Aorta (tissue), 5 donors: ENCODE measurements around the gene CCDC33. TPM values are rescaled to one million over a fixed set of nuclear protein-coding genes. Genes with fewer than 3 reads are reported as not detected.

Source experiments
- ATAC-seq: fragments of 200-7000 bp; cut with Tn5 transposase; one replicate; pipeline ENCODE4 v1.9.1; 2022; ENCODE audit warnings: moderate library complexity; ENCODE audit not compliant: low FRiP score
- DNase-seq, 2 donors: peaks; one replicate each; pipeline ENCODE4 v3.0.0-alpha.2; 2020
- H3K27ac ChIP-seq, 2 donors: one replicate each; pipeline ENCODE4 v1.5.1; 2013; ENCODE audit warnings: low read length in 2 of 2, mild to moderate bottlenecking in 2 of 2, moderate library complexity in 2 of 2, control low read depth in 1 of 2, inconsistent platforms in 1 of 2, low read depth in 1 of 2
- H3K27me3 ChIP-seq, 2 donors: one replicate each; pipeline ENCODE4 v1.6.1; 2013; ENCODE audit warnings: control low read depth in 1 of 2, low read length in 1 of 2, mild to moderate bottlenecking in 1 of 2, moderate library complexity in 1 of 2; ENCODE audit not compliant: insufficient read depth in 2 of 2, control insufficient read depth in 1 of 2
- H3K36me3 ChIP-seq, 2 donors: one replicate each; pipeline ENCODE4 v1.6.1; 2013; ENCODE audit warnings: control low read depth in 1 of 2, low read length in 1 of 2, mild to moderate bottlenecking in 1 of 2; ENCODE audit not compliant: insufficient read depth in 2 of 2, control insufficient read depth in 1 of 2
- H3K4me1 ChIP-seq, 2 donors: one replicate each; pipeline ENCODE4 v1.6.1; 2013; ENCODE audit warnings: low read length in 2 of 2, control low read depth in 1 of 2, mild to moderate bottlenecking in 1 of 2, moderate library complexity in 1 of 2; ENCODE audit not compliant: insufficient read depth in 2 of 2, control insufficient read depth in 1 of 2
- H3K4me3 ChIP-seq, 2 donors: one replicate each; pipeline ENCODE4 v1.5.1; 2013; ENCODE audit warnings: low read length in 2 of 2, control low read depth in 1 of 2, mild to moderate bottlenecking in 1 of 2
- H3K9me3 ChIP-seq: one replicate; pipeline ENCODE4 v1.6.1; 2013; ENCODE audit warnings: mild to moderate bottlenecking, low read length; ENCODE audit not compliant: control insufficient read depth
- WGBS, 2 donors: extraction: QIAGEN DNeasy Blood & Tissue Kit; methylation state at CpG; one replicate each; pipeline ENCODE4 v1.1.7; 2013; 5-methylcytosine and 5-hydroxymethylcytosine counted together
- intact Hi-C, 2 donors: fragments of 100-400 bp; cut with DNase I; formaldehyde crosslinking; loops; one replicate each; pipeline versions ENCODE4 v1.14.2 to v1.15.0; 2022
- polyA plus RNA-seq, 2 donors: library from polyadenylated mRNA; stranded (reverse); fragments of 200-250 nt; gene quantifications; one replicate each; pipeline ENCODE4 v1.2.3, GENCODE V29; 2013
- total RNA-seq, 2 donors: library from RNA; stranded (reverse); fragmentation: NEBNext Ultra II Directional; extraction: Animal tissue kit (Norgen Biotek cat#: 25700); gene quantifications; one replicate each; pipeline ENCODE4 v1.2.1, GENCODE V29; 2021
- donor health status: healthy with polysubstance abuse.
- donor health status: Bipolar disorder and iron deficiency.
- donor health status: DM: no; HTN: no; CAD: no.
- donor health status: DM: no; HTN: no; CAD: no.
- donor health status: DM: yes; HTN: yes; CAD: no.

The CCDC33 gene
- total and polyA plus RNA-seq, 4 donors = not detected

GRCh38 chr15:74222240-74223119 is 13.6 kb upstream of the CCDC33 start:
- ATAC-seq (no peak), DNase-seq (no peak)
- no peaks in the 10 kb centered on the region for H3K27me3 ChIP-seq
- no peak overlapping the region for H3K4me3 ChIP-seq
- no peaks in the 10 kb centered on the region for H3K9me3 ChIP-seq
- 61 to 69% methylated on average over 25 of the region's 25 CpGs for WGBS, 2 donors
- H3K36me3 ChIP-seq = no peaks in the 10 kb centered on the region
- no peak overlapping the region for H3K27ac ChIP-seq
- intact Hi-C loops = no loop called here
- H3K4me1 ChIP-seq = no peaks in the 10 kb centered on the region

GRCh38 chr15:74225928-74226327 is 10.2 kb upstream of the CCDC33 start:
- no peak overlapping the region for H3K27ac ChIP-seq
- H3K4me3 ChIP-seq = no peak overlapping the region
- no peaks in the 10 kb centered on the region for H3K27me3 ChIP-seq
- H3K9me3 ChIP-seq = no peaks in the 10 kb centered on the region
- no peaks in the 10 kb centered on the region for H3K36me3 ChIP-seq
- ATAC-seq = no peak
- 85 to 87% methylated on average over 5 of the region's 5 CpGs for WGBS, 2 donors
- no peaks in the 10 kb centered on the region for H3K4me1 ChIP-seq
- intact Hi-C loops = no loop called here
- no peak for DNase-seq

GRCh38 chr15:74226761-74227540 is 9.2 kb upstream of the CCDC33 start:
- Histone ChIP-seq H3K9me3 (no peaks in the 10 kb centered on the region), H3K36me3 (no peaks in the 10 kb centered on the region), H3K4me3 (no peak overlapping the region), H3K4me1 (no peaks in the 10 kb centered on the region), H3K27me3 (no peaks in the 10 kb centered on the region), H3K27ac (no peak overlapping the region)
- ATAC-seq (no peak), DNase-seq (no peak)
- 94 to 96% methylated on average over 10 of the region's 10 CpGs for WGBS, 2 donors
- intact Hi-C loops = no loop called here

DNA sequence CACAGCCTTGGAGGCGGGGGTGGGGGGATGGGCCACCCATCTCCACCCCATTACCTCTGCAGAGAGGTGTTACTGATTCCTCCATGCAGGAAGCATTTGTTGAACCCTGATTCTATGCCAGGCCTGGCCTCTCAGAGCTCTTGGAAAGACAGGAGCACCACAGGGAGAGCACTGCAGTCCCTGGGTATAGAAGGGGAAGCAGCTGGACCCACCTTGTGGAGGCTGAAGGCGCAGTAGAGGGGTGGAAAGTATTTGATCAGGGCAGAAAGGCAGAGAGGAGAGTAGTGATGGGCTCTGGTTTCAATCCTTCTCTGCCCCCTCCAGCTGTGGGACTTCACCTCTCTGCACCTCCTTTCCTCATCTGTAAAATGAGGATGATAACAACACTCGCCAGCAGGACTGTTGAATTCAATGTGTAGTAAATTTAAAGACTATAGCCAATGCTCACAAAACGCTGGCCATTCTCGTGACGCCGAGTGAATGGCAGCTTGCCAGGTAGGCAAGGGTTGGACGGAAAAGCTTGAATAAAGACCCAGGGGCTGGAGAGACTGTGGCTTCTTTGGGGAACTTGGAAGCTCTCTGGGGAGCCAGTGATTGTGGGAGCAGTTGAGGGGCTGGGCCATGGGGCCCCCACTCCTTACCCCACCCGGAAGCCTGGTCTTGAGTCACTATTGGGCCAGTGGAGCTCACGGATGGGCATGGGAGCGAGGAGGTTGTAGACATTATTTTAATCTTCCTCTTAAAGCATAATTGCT is 8.0 kb upstream of the CCDC33 start:
- Histone ChIP-seq H3K27me3 (no peaks in the 10 kb centered on the region), H3K9me3 (no peaks in the 10 kb centered on the region), H3K36me3 (no peaks in the 10 kb centered on the region), H3K4me3 (no peak overlapping the region), H3K27ac (no peak overlapping the region), H3K4me1 (no peaks in the 10 kb centered on the region)
- DNase-seq = no peak
- intact Hi-C loops = no loop called here
- peak; percentile 24 for ATAC-seq
- WGBS, 2 donors = 32 to 38% methylated on average over 11 of the region's 11 CpGs

- H3K4me3 ChIP-seq = no peak overlapping the region
- no peak overlapping the region for H3K27ac ChIP-seq
- H3K9me3 ChIP-seq = no peaks in the 10 kb centered on the region
- ATAC-seq (no peak), DNase-seq (no peak)
- no peaks in the 10 kb centered on the region for H3K4me1 ChIP-seq
- intact Hi-C loops = no loop called here
- H3K27me3 ChIP-seq = no peaks in the 10 kb centered on the region
- 24 to 30% methylated on average over 17 of the region's 17 CpGs for WGBS, 2 donors
- no peaks in the 10 kb centered on the region for H3K36me3 ChIP-seq
Measured at GRCh38 chr15:74228723-74229081, 7.4 kb upstream of the CCDC33 start.

GRCh38 chr15:74229686-74230085 is 6.4 kb upstream of the CCDC33 start:
- intact Hi-C loops = loop anchor here in 1 of 2 donors (10.0 kb wide), 1 partner anchor 185 kb away; no protein-coding TSS in a partner anchor
- no peak overlapping the region for H3K27ac ChIP-seq
- H3K4me3 ChIP-seq = no peak overlapping the region
- DNase-seq = no peak
- no peaks in the 10 kb centered on the region for H3K36me3 ChIP-seq
- no peaks in the 10 kb centered on the region for H3K27me3 ChIP-seq
- H3K9me3 ChIP-seq = no peaks in the 10 kb centered on the region
- no peak for ATAC-seq
- 96% methylated on average over 3 of the region's 3 CpGs for WGBS, 2 donors
- H3K4me1 ChIP-seq = no peaks in the 10 kb centered on the region

- Histone ChIP-seq H3K4me3 (no peak overlapping the region), H3K9me3 (no peaks in the 10 kb centered on the region), H3K4me1 (no peaks in the 10 kb centered on the region), H3K36me3 (no peaks in the 10 kb centered on the region), H3K27ac (no peak overlapping the region), H3K27me3 (no peaks in the 10 kb centered on the region)
- no peak for ATAC-seq
- no peak for DNase-seq
- WGBS, 2 donors = 90 to 92% methylated on average over 10 of the region's 10 CpGs
- intact Hi-C loops = loop anchor here in 1 of 2 donors (10.0 kb wide), 1 partner anchor 187 kb away; no protein-coding TSS in a partner anchor
Measured at GRCh38 chr15:74231475-74231874, 4.7 kb upstream of the CCDC33 start.

- Histone ChIP-seq H3K9me3 (no peaks in the 10 kb centered on the region), H3K4me3 (no peak overlapping the region), H3K27me3 (no peaks in the 10 kb centered on the region), H3K36me3 (no peaks in the 10 kb centered on the region), H3K27ac (no peak overlapping the region), H3K4me1 (no peaks in the 10 kb centered on the region)
- WGBS, 2 donors = 86 to 90% methylated on average over 6 of the region's 6 CpGs
- DNase-seq = no peak
- intact Hi-C loops = loop anchor here in 1 of 2 donors (10.0 kb wide), 1 partner anchor 189 kb away; no protein-coding TSS in a partner anchor
- no peak for ATAC-seq
Measured at GRCh38 chr15:74233373-74233772, 2.8 kb upstream of the CCDC33 start.
